ENCODE measurements around the gene MPV17.
A peak's percentile ranks its signal among the peaks of the same experiment; 100 is the strongest.

Gene MPV17

GRCh38 chr2:27308359-27308881, 14.5 kb downstream of the MPV17 start, which contains the start of gene UCN:
TSS of gene UCN (minus strand) at chr2:27308445. CDS start at chr2:27307895, 550 bp downstream.
- DNase-seq (ENCODE audit: low spot score), result peak; percentile 54
- H3K9ac ChIP-seq (ENCODE audit: low read depth, low read length, poor library complexity), result no peak within 1 kb of the TSS
- H4K8ac ChIP-seq (ENCODE audit: low read depth, low read length), result no peak within 1 kb of the TSS
- no peak within 1 kb of the TSS for H2BK5ac ChIP-seq (ENCODE audit: low read length)
- H3K4me2 ChIP-seq (ENCODE audit: insufficient read depth, low read length, poor library complexity, severe bottlenecking), result peak within 1 kb of the TSS; percentile 18
- H3K14ac ChIP-seq (ENCODE audit: low read length), result peak within 1 kb of the TSS; percentile 21
- no peak within 1 kb of the TSS for H3K27ac ChIP-seq (replicated peaks; ENCODE audit: low read length)
- H2AFZ ChIP-seq (ENCODE audit: low read length), result no peak within 1 kb of the TSS
- H3K79me1 ChIP-seq (ENCODE audit: low read depth, low read length), result peaks cover 5% of the 10 kb centered on the region
- H3K23ac ChIP-seq (ENCODE audit: low read depth, low read length, poor library complexity), result peak within 1 kb of the TSS; percentile 65
- no peak within 1 kb of the TSS for H2BK120ac ChIP-seq (ENCODE audit: low read depth, low read length)
- H3K9me3 ChIP-seq (replicated peaks in 1 of 2; ENCODE audit: control insufficient read depth in 2 of 2, insufficient read depth in 1 of 2, low read depth in 1 of 2, low read length in 2 of 2), result peaks cover 0 to 1% of the 10 kb centered on the region in 2 donors
- no CpG with 5 or more reads among the region's 25 CpGs for WGBS, 2 donors (ENCODE audit: extremely low coverage in 2 of 2, insufficient read length in 2 of 2, insufficient replicate concordance in 1 of 2)
- no peak within 1 kb of the TSS for H3K4ac ChIP-seq (ENCODE audit: low read length)
- H3K18ac ChIP-seq (ENCODE audit: low read length), result peak within 1 kb of the TSS; percentile 48
- H4K91ac ChIP-seq (ENCODE audit: low read depth, low read length, poor library complexity), result no peak within 1 kb of the TSS
- peaks cover 27 to 41% (median 28%) of the 10 kb centered on the region in 3 experiments for H3K27me3 ChIP-seq (ENCODE audit: control insufficient read depth in 3 of 3, insufficient read depth in 3 of 3, low read depth in 1 of 3, low read length in 3 of 3)
- H3K36me3 ChIP-seq (replicated peaks in 1 of 2; ENCODE audit: control insufficient read depth in 2 of 2, insufficient read depth in 2 of 2, low read length in 2 of 2), result peaks cover 7 to 28% of the 10 kb centered on the region in 2 donors
- H2BK12ac ChIP-seq (ENCODE audit: low read length), result no peak within 1 kb of the TSS
- no peak within 1 kb of the TSS for H2BK15ac ChIP-seq (ENCODE audit: low read length)
- peaks cover 0 to 3% of the 10 kb centered on the region in 2 donors for H3K4me1 ChIP-seq (ENCODE audit: control insufficient read depth in 2 of 2, insufficient read depth in 1 of 2, low read depth in 1 of 2, low read length in 2 of 2)
- peak within 1 kb of the TSS; percentile 46 for H2AK5ac ChIP-seq (ENCODE audit: low read depth, low read length)
- no peak within 1 kb of the TSS for H3K4me3 ChIP-seq (ENCODE audit: low read length in 2 of 2)

- no CpG with 5 or more reads among the region's 75 CpGs for WGBS, 2 donors (ENCODE audit: extremely low coverage in 2 of 2, insufficient read length in 2 of 2, insufficient replicate concordance in 1 of 2)
- H3K9ac ChIP-seq (ENCODE audit: low read depth, low read length, poor library complexity), result no peak overlapping the region
- no peak overlapping the region for H2BK12ac ChIP-seq (ENCODE audit: low read length)
- DNase-seq (ENCODE audit: low spot score), result no peak
- no peak overlapping the region for H3K4ac ChIP-seq (ENCODE audit: low read length)
- peaks cover 27 to 41% (median 28%) of the 10 kb centered on the region in 3 experiments for H3K27me3 ChIP-seq (ENCODE audit: control insufficient read depth in 3 of 3, insufficient read depth in 3 of 3, low read depth in 1 of 3, low read length in 3 of 3)
- H3K14ac ChIP-seq (ENCODE audit: low read length), result peak overlapping the region; percentile 21
- H3K79me1 ChIP-seq (ENCODE audit: low read depth, low read length), result peaks cover 5% of the 10 kb centered on the region
- H2BK5ac ChIP-seq (ENCODE audit: low read length), result no peak overlapping the region
- peaks cover 0 to 1% of the 10 kb centered on the region in 2 donors for H3K9me3 ChIP-seq (replicated peaks in 1 of 2; ENCODE audit: control insufficient read depth in 2 of 2, insufficient read depth in 1 of 2, low read depth in 1 of 2, low read length in 2 of 2)
- peak overlapping the region; percentile 18 for H3K4me2 ChIP-seq (ENCODE audit: insufficient read depth, low read length, poor library complexity, severe bottlenecking)
- peaks cover 0 to 3% of the 10 kb centered on the region in 2 donors for H3K4me1 ChIP-seq (ENCODE audit: control insufficient read depth in 2 of 2, insufficient read depth in 1 of 2, low read depth in 1 of 2, low read length in 2 of 2)
- no peak overlapping the region for H2AK5ac ChIP-seq (ENCODE audit: low read depth, low read length)
- H3K18ac ChIP-seq (ENCODE audit: low read length), result peak overlapping the region; percentile 48
- H2BK120ac ChIP-seq (ENCODE audit: low read depth, low read length), result no peak overlapping the region
- H2BK15ac ChIP-seq (ENCODE audit: low read length), result no peak overlapping the region
- H3K4me3 ChIP-seq (ENCODE audit: low read length in 2 of 2), result no peak overlapping the region
- H4K91ac ChIP-seq (ENCODE audit: low read depth, low read length, poor library complexity), result no peak overlapping the region
- H3K36me3 ChIP-seq (replicated peaks in 1 of 2; ENCODE audit: control insufficient read depth in 2 of 2, insufficient read depth in 2 of 2, low read length in 2 of 2), result peaks cover 7 to 26% of the 10 kb centered on the region in 2 donors
- H3K27ac ChIP-seq (replicated peaks; ENCODE audit: low read length), result no peak overlapping the region
- no peak overlapping the region for H4K8ac ChIP-seq (ENCODE audit: low read depth, low read length)
- H2AFZ ChIP-seq (ENCODE audit: low read length), result no peak overlapping the region
- H3K23ac ChIP-seq (ENCODE audit: low read depth, low read length, poor library complexity), result peak overlapping the region; percentile 65
Measured at GRCh38 chr2:27307545-27308358, 15.1 kb downstream of the MPV17 start.

- Histone ChIP-seq H2AFZ (ENCODE audit: low read length) (no peak overlapping the region), H3K27me3 (ENCODE audit: control insufficient read depth in 3 of 3, insufficient read depth in 3 of 3, low read depth in 1 of 3, low read length in 3 of 3) (peaks cover 27 to 41% (median 28%) of the 10 kb centered on the region in 3 experiments), H2AK5ac (ENCODE audit: low read depth, low read length) (peak overlapping the region; percentile 46), H4K8ac (ENCODE audit: low read depth, low read length) (no peak overlapping the region), H3K4me1 (ENCODE audit: control insufficient read depth in 2 of 2, insufficient read depth in 1 of 2, low read depth in 1 of 2, low read length in 2 of 2) (peaks cover 0 to 3% of the 10 kb centered on the region in 2 donors), H3K79me1 (ENCODE audit: low read depth, low read length) (peaks cover 5% of the 10 kb centered on the region), H3K4me3 (ENCODE audit: low read length in 2 of 2) (no peak overlapping the region), H3K4ac (ENCODE audit: low read length) (no peak overlapping the region), H3K23ac (ENCODE audit: low read depth, low read length, poor library complexity) (no peak overlapping the region), H3K4me2 (ENCODE audit: insufficient read depth, low read length, poor library complexity, severe bottlenecking) (peak overlapping the region; percentile 2), H2BK120ac (ENCODE audit: low read depth, low read length) (no peak overlapping the region), H3K36me3 (replicated peaks in 1 of 2; ENCODE audit: control insufficient read depth in 2 of 2, insufficient read depth in 2 of 2, low read length in 2 of 2) (peaks cover 7 to 23% of the 10 kb centered on the region in 2 donors), H3K18ac (ENCODE audit: low read length) (peak overlapping the region; percentile 48), H4K91ac (ENCODE audit: low read depth, low read length, poor library complexity) (no peak overlapping the region), H3K9me3 (replicated peaks in 1 of 2; ENCODE audit: control insufficient read depth in 2 of 2, insufficient read depth in 1 of 2, low read depth in 1 of 2, low read length in 2 of 2) (peaks cover 0 to 1% of the 10 kb centered on the region in 2 donors), H3K27ac (replicated peaks; ENCODE audit: low read length) (no peak overlapping the region), H2BK12ac (ENCODE audit: low read length) (no peak overlapping the region), H3K9ac (ENCODE audit: low read depth, low read length, poor library complexity) (no peak overlapping the region), H2BK5ac (ENCODE audit: low read length) (no peak overlapping the region), H2BK15ac (ENCODE audit: low read length) (no peak overlapping the region), H3K14ac (ENCODE audit: low read length) (peak overlapping the region; percentile 21)
- no CpG with 5 or more reads among the region's 14 CpGs for WGBS, 2 donors (ENCODE audit: extremely low coverage in 2 of 2, insufficient read length in 2 of 2, insufficient replicate concordance in 1 of 2)
- DNase-seq (ENCODE audit: low spot score), result no peak
Measured at GRCh38 chr2:27307287-27307544, 15.7 kb downstream of the MPV17 start.

- Histone ChIP-seq H3K36me3 (replicated peaks in 1 of 2; ENCODE audit: control insufficient read depth in 2 of 2, insufficient read depth in 2 of 2, low read length in 2 of 2) (peaks cover 6 to 18% of the 10 kb centered on the region in 2 donors), H3K18ac (ENCODE audit: low read length) (peak overlapping the region; percentile 64), H2BK120ac (ENCODE audit: low read depth, low read length) (no peak overlapping the region), H3K27ac (replicated peaks; ENCODE audit: low read length) (no peak overlapping the region), H3K14ac (ENCODE audit: low read length) (no peak overlapping the region), H2AK5ac (ENCODE audit: low read depth, low read length) (peak overlapping the region; percentile 46), H2AFZ (ENCODE audit: low read length) (peak overlapping the region; percentile 23), H2BK15ac (ENCODE audit: low read length) (no peak overlapping the region), H2BK12ac (ENCODE audit: low read length) (no peak overlapping the region), H3K23ac (ENCODE audit: low read depth, low read length, poor library complexity) (peak overlapping the region; percentile 80), H3K9ac (ENCODE audit: low read depth, low read length, poor library complexity) (no peak overlapping the region), H2BK5ac (ENCODE audit: low read length) (no peak overlapping the region), H4K91ac (ENCODE audit: low read depth, low read length, poor library complexity) (no peak overlapping the region), H3K9me3 (replicated peaks in 1 of 2; ENCODE audit: control insufficient read depth in 2 of 2, insufficient read depth in 1 of 2, low read depth in 1 of 2, low read length in 2 of 2) (peaks cover 0 to 1% of the 10 kb centered on the region in 2 donors), H3K4me2 (ENCODE audit: insufficient read depth, low read length, poor library complexity, severe bottlenecking) (peak overlapping the region; percentile 2), H3K4me3 (ENCODE audit: low read length in 2 of 2) (no peak overlapping the region), H3K27me3 (ENCODE audit: control insufficient read depth in 3 of 3, insufficient read depth in 3 of 3, low read depth in 1 of 3, low read length in 3 of 3) (peaks cover 27 to 41% (median 28%) of the 10 kb centered on the region in 3 experiments), H3K4me1 (ENCODE audit: control insufficient read depth in 2 of 2, insufficient read depth in 1 of 2, low read depth in 1 of 2, low read length in 2 of 2) (peaks cover 0 to 3% of the 10 kb centered on the region in 2 donors), H3K79me1 (ENCODE audit: low read depth, low read length) (peaks cover 5% of the 10 kb centered on the region), H4K8ac (ENCODE audit: low read depth, low read length) (no peak overlapping the region), H3K4ac (ENCODE audit: low read length) (no peak overlapping the region)
- no CpG with 5 or more reads among the region's 51 CpGs for WGBS, 2 donors (ENCODE audit: extremely low coverage in 2 of 2, insufficient read length in 2 of 2, insufficient replicate concordance in 1 of 2)
- no peak for DNase-seq (ENCODE audit: low spot score)
Measured at GRCh38 chr2:27306573-27307286, 16.2 kb downstream of the MPV17 start.

Data from neuronal stem cell (in vitro differentiated cells).